ENCODE results near the gene PTPRC.

PTPRC gene

GRCh38 chr1:198723127-198723526 lies 84.3 kb downstream of the PTPRC start:
- H3K4me3 ChIP-seq (ENCODE audit: low read depth, low read length): no peak overlapping the region
- H3K27me3 ChIP-seq: no peaks in the 10 kb centered on the region
- no peaks in the 10 kb centered on the region for H3K9me3 ChIP-seq
- H3K4me1 ChIP-seq: no peaks in the 10 kb centered on the region
- TF ChIP-seq, protein P1, sequence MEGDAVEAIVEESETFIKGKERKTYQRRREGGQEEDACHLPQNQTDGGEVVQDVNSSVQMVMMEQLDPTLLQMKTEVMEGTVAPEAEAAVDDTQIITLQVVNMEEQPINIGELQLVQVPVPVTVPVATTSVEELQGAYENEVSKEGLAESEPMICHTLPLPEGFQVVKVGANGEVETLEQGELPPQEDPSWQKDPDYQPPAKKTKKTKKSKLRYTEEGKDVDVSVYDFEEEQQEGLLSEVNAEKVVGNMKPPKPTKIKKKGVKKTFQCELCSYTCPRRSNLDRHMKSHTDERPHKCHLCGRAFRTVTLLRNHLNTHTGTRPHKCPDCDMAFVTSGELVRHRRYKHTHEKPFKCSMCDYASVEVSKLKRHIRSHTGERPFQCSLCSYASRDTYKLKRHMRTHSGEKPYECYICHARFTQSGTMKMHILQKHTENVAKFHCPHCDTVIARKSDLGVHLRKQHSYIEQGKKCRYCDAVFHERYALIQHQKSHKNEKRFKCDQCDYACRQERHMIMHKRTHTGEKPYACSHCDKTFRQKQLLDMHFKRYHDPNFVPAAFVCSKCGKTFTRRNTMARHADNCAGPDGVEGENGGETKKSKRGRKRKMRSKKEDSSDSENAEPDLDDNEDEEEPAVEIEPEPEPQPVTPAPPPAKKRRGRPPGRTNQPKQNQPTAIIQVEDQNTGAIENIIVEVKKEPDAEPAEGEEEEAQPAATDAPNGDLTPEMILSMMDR (IDR thresholded peaks at IDR 0.05; ENCODE audit: low read depth, low read length): no peak
- H3K36me3 ChIP-seq: no peaks in the 10 kb centered on the region
- DNase-seq: no peak

- H3K36me3 ChIP-seq: no peaks in the 10 kb centered on the region
- H3K9me3 ChIP-seq: no peaks in the 10 kb centered on the region
- H3K4me1 ChIP-seq: no peaks in the 10 kb centered on the region
- H3K27me3 ChIP-seq: no peaks in the 10 kb centered on the region
- TF ChIP-seq, protein P1 (IDR thresholded peaks at IDR 0.05; ENCODE audit: low read depth, low read length): no peak
- no peak for DNase-seq
- no peak overlapping the region for H3K4me3 ChIP-seq (ENCODE audit: low read depth, low read length)
Observed at GRCh38 chr1:198725090-198725489, 86.2 kb downstream of the PTPRC start.

GRCh38 chr1:198726455-198726854 lies 87.6 kb downstream of the PTPRC start:
- TF ChIP-seq, protein P1 (IDR thresholded peaks at IDR 0.05; ENCODE audit: low read depth, low read length): no peak
- H3K27me3 ChIP-seq: no peaks in the 10 kb centered on the region
- H3K36me3 ChIP-seq: no peaks in the 10 kb centered on the region
- no peak for DNase-seq
- H3K4me1 ChIP-seq: no peaks in the 10 kb centered on the region
- H3K4me3 ChIP-seq (ENCODE audit: low read depth, low read length): no peak overlapping the region
- H3K9me3 ChIP-seq: no peaks in the 10 kb centered on the region

DNA sequence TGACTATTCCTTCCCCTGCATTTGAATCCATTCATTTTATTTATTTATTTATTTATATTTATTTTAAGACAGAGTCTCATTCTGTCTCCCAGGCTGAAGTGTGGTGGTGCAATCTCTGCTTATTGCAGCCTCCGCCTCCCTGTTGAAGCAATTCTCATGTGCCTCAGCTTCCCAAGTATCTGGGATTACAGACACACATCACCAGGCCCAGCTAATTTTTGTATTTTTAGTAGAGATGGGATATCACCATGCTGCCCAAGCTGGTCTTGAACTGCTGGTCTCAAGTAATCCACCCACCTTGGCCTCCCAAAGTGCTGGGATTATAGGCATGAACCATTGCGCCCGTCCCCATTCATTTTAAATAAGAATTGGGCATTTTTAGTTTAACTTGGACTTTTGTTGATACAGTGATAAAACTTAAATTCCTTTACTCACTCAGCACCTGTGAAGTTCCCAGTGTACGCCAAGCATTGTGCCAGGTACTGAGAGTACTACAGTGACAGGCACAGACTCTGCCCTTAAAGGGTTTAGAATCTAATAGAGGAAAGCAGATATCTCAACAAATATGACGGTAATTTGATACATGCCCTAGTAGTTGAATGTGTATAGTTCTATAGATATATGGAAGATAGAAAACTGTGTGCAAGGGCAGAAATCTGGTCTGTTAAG lies 90.5 kb downstream of the PTPRC start:
- Histone ChIP-seq H3K4me1 (no peaks in the 10 kb centered on the region), H3K27me3 (no peaks in the 10 kb centered on the region), H3K4me3 (ENCODE audit: low read depth, low read length) (no peak overlapping the region), H3K36me3 (no peaks in the 10 kb centered on the region), H3K9me3 (no peaks in the 10 kb centered on the region)
- DNase-seq: no peak
- TF ChIP-seq, protein P1 (IDR thresholded peaks at IDR 0.05; ENCODE audit: low read depth, low read length): no peak

DNA sequence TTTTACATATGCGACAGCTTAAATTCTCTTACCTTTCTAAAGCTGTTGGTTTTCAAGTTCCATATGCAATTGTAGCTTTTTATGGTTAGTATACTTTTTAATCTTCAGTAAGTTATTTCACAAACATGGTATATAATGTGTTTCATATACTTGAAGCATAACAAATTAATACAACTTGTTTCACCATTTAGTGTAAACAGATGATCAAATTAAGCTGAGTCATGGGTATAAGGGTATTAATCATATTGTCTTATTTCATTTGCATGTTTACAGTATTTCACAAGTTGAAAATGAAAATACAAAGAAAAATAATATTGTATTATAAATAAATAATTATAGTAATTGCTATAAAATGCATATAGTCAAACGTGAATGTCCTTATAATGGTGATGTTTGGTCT lies 92.1 kb downstream of the PTPRC start:
- H3K27me3 ChIP-seq: no peaks in the 10 kb centered on the region
- no peaks in the 10 kb centered on the region for H3K9me3 ChIP-seq
- TF ChIP-seq, protein P1 (IDR thresholded peaks at IDR 0.05; ENCODE audit: low read depth, low read length): no peak
- H3K4me1 ChIP-seq: no peaks in the 10 kb centered on the region
- no peaks in the 10 kb centered on the region for H3K36me3 ChIP-seq
- H3K4me3 ChIP-seq (ENCODE audit: low read depth, low read length): no peak overlapping the region
- DNase-seq: no peak

DNA sequence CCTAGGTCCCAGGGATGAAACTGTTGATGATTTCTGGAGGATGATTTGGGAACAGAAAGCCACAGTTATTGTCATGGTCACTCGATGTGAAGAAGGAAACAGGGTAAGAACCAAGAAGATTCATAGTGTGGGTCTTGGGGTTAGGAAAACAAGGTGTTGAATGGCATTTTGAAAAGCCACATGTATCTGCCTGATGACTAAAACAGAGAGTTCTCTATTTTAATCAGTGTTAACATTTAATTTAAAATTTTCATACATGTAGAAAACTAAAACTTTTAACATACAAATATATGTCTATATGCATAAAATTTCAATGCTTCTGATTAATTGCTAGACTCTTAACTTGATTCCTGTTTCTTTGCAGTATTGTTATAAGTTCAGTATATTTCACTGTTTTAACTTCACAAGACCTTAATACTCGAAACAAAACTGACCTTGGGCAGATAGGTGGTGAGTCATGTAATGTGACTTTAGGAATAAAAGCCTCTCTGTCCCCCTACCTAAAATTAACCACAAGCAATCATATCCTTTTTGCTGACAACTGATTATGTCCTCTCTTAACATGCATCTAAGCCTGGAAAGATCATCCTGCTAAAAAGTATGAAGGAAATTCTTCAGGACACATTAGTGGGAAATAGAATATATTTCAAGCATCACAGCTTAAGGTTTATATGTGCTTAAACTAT lies 95.6 kb downstream of the PTPRC start:
- Histone ChIP-seq H3K4me3 (ENCODE audit: low read depth, low read length) (no peak overlapping the region), H3K36me3 (no peaks in the 10 kb centered on the region), H3K27me3 (no peaks in the 10 kb centered on the region), H3K9me3 (no peaks in the 10 kb centered on the region), H3K4me1 (no peaks in the 10 kb centered on the region)
- DNase-seq: no peak
- TF ChIP-seq, protein P1 (IDR thresholded peaks at IDR 0.05; ENCODE audit: low read depth, low read length): no peak
